ENCODE results near the gene AGAP1.
"Not testable (repeated sequence)": the region's sequence is repeated elsewhere in the genome, so short reads cannot be mapped to it uniquely, and the experiment has no call there.

AGAP1 gene

DNA sequence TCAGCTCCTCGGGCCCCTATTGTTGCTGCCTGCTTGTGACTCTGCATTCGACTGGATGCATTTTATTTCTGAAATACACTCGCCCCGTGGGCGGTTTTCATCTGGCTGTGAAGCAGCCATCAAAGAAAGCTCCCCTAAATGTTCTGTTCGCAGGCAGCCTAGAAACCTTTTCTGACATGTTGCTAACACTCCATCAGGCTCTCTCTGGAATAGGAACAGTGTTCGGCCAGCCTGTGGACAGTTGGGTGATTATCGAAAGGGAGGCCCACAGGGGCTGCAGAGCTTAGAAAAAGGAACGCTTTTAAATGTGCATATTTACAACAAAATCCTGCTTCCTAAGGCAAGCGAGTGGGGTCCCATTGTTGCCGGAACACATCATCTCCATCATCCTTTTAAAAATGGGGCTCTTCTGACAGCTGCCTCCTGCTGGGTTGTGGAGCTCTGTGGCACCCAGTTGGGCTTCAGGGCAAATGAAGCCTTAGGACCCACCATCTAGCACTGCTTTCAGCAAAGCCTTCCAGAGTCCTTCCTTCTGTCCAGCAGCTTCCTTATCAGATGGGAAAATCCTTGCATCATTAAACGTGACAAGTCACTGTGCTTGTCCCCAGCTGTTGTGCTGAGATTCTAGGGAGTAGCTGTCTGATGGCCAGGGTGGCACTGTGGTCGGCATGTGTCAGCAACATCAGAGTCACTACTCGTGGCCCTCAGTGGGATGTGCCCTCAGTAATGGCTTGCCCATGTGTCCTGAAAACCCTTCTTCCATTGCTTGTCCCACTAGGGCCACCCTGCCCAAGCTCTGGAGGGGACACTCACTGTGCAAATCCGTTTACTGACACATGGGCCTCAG, 571.7 kb downstream of the AGAP1 start:
- DNase-seq (ENCODE audit: low spot score) = no peak

DNA sequence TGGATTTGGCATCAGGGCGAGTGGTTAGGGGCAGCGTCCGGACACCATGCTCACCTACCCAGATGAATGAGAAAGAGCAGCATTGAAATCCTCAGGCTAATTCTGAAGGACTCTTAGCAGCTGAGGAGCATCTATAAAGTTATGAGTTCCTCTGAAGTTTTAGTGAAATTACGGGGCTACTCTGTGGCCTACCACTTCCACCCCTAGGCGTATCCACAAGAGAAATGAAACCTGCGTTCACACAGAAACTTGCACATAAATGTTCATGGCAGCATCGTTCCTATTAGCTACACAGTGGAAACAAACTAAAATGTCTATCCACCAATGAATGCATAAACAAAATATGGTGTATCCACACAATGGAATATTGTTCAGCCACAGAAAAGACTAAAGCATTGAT, 576.4 kb downstream of the AGAP1 start:
- DNase-seq (ENCODE audit: low spot score) = no peak

DNA sequence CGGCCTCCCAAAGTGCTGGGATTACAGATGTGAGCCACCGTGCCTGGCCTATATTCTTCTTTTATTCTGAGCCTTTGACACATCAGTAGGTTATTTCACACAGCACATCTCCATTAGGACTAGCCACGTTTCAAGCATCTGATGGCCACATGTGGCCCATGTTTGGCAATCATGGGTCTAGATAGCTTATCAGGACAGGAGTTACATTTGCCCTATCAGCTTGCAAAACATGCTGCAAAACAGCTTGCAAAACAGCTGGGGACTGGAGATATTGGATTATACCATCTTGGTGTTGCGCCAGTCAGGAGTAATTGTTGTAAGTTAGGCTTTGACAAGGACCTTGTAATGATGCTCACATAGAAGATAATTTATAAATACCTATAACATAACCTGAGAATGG, 579.4 kb downstream of the AGAP1 start:
- no peak for DNase-seq (ENCODE audit: low spot score)

DNA sequence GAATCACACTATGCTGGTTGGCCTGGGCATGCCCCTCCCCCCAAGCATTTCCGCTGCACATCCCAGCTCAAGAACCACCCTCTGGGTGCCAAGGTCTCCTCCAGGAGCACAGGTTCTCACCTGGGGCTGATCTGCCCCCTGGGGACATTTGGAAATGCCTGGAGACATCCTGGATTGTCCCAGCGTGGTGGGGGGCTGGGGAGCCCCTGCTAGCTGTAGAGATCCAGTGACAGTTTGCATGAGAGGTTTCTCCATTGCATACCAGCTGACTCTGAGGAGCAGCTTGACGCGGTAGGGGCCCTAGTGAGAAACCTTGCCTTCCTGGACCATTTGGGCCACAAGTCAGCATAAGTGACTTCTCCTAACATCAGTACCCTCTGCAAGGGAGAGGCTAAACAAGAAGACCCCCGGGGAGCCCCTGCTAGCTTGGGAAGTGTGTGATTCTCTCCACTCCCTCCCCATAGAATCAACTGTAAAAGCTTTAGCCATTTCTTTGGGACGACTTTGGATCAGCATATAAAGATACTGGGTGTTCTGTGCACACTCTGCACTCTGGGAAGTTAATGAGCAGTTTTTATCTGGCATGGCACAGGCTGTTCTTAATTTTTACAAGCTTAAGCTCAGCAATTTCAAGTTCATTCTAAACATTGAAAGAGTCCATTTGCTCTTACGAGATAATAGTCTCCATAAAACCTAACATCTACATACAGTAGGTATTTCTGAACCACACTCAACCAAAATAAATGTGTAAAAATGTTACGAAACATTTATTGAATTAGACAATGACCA, 580.2 kb downstream of the AGAP1 start:
- DNase-seq (ENCODE audit: low spot score) = no peak

DNA sequence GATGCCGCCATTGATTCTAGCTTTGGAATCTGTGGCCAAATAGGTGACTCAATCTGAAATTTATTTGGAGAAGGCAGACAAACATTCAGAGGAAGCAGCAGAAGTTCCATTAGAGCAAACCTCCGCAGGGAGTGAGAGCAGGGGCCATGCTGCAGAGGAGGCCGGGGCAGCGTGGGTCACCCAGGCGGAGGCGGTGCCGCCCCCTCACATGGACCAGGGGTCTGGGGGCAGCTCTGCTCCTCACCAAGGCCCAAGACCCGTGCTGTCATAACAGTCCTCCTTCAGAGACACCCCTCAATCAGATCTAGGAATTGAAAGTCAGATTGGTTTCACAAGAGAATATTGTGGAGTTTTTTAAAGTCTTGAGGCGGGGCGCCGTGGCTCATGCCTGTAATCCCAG, 582.0 kb downstream of the AGAP1 start:
- DNase-seq (ENCODE audit: low spot score) = no peak

DNA sequence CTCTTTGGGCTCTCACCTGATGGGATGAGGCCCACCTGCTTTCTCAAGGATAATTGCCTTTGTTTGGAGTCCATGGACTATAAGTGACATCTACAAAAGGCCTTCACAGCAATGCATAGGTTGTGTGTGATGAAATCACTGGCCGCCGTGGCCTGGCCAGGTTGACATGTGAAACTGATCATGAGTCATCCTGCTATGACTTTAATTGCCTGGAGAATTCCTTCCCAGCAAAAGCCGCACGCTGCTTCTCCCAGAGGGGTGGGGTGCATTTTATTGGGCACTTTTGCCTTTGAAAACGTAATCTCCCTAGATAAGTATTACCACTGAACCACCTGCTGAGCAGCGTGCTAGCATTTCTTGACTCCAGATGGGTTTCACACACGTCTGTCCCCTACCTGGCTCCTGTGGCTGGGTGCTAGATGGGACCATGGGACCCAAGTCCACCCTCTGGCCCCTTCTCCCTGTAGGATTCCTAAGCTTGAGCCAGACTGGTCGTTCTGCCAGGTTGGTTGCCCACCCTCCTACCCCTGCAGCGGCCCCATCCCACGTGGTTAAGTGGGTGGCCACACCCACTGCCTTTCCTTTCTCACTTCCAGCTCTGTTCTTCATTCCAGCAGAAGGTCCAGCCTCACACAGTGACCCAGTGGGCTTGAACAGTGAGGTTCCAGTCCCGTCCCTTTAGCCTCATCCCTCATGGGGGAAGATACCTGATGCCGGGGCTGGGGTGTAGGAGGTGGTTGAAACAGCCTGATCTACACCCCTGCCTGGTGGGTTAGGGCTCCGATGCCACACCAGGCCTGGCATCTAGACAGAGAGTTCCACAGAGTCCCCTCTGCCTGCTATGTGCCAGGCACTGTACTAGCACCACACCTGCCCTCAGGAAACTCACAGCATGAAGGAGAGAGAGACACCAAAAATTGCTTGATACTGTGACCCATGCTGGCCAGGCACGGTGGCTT, 584.7 kb downstream of the AGAP1 start:
- no peak for DNase-seq (ENCODE audit: low spot score)

DNA sequence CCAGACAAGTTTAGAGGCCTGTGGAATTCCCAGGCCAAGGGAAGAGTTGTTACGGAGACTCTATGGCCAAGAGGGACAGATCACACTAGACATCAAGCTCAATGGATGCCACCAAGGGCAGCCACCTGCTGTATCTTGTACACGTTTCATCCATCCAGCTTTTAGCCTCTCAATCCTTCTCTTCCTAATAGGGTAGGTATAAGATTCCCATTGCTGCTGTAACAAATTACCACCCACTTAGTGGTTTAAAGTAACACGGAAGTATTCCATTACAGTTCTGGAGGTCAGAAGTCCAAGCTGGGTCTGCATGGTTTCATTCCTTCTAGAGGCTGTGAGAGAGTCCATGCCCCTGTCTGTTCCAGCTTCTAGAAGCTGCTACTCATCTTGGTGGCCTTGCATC, 586.6 kb downstream of the AGAP1 start:
- no peak for DNase-seq (ENCODE audit: low spot score)

GRCh38 chr2:236081171-236081570, 587.3 kb downstream of the AGAP1 start:
- no peak for DNase-seq (ENCODE audit: low spot score)

- DNase-seq (ENCODE audit: low spot score) = no peak
These were observed 588.2 kb downstream of the AGAP1 start for GRCh38 chr2:236082061-236082460.

- DNase-seq (ENCODE audit: low spot score) = no peak
These were observed 590.1 kb downstream of the AGAP1 start for GRCh38 chr2:236083934-236084333.

DNA sequence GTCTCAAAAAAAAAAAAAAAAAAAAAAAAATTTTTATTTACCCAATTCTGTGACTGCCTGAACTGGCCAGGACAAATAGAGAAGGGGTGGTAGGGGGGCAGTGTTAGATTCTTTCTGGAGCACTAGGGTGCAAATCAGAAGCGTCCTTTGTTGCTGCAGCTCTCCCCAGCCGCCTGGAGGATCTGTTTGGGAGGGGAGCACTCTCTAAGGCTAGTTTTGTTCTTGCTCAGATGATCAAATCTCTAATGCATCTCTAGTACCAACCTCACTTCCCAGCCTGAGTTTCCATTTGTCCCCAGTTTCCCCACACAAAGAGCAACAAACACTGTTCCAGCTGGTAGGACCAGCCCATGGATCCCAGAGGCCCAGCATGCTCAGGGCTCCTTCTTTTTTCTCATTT, 591.4 kb downstream of the AGAP1 start:
- DNase-seq (ENCODE audit: low spot score) = no peak

GRCh38 chr2:236085647-236086046, 591.8 kb downstream of the AGAP1 start:
- no peak for DNase-seq (ENCODE audit: low spot score)

DNA sequence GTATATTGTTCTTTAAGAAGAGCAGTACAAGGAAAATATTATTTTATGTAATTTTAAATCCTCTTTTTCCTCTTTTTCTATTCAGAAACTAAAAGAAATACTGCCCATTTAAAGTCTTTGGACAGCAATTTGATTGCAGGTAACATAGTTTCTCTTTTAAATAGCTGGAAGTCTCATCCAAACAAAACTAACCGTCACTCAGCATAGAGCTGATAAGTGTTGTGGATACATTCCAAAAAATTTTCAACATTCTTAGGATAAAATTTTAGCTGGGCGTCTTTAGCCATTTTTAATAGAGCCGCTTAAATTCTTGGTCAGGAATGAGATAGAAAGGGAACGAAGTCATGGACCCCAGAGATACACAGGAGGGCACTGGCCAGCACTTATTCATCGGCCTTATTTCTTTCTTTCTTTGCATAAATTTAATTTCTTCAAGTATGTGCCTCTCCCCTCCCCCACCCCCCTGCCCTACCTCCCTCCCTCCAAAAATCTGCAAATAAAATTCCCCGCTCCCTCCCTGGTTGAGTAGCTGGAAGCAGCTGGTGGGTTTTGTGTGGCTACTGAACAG, 592.6 kb downstream of the AGAP1 start:
- DNase-seq (ENCODE audit: low spot score) = no peak

DNA sequence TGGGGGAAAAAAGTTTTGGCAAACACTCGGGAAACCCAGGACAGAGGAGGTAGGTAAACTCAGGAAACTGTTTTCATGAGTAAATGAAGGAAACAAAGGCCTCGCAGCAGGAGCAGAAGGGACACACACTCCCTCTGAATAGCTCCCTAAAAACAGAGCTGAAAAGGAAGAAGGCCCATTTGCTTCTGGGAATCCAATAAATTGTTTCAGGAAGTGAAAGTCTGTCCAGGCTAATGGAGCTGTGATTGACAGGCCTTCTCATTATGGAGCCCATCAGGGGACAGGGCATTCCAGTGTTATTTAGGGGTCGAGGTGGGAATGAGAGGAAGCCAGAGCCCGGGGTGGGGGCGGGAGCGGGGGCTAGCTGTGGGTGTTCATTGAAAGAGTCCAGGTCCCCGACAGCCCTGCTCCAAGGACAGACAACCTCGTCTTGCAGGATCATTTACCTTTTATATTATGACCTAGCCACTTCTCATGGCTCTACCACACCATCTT, 593.2 kb downstream of the AGAP1 start:
- DNase-seq (ENCODE audit: low spot score) = no peak

- DNase-seq (ENCODE audit: low spot score) = no peak
These were observed 594.7 kb downstream of the AGAP1 start for GRCh38 chr2:236088368-236089057.

DNA sequence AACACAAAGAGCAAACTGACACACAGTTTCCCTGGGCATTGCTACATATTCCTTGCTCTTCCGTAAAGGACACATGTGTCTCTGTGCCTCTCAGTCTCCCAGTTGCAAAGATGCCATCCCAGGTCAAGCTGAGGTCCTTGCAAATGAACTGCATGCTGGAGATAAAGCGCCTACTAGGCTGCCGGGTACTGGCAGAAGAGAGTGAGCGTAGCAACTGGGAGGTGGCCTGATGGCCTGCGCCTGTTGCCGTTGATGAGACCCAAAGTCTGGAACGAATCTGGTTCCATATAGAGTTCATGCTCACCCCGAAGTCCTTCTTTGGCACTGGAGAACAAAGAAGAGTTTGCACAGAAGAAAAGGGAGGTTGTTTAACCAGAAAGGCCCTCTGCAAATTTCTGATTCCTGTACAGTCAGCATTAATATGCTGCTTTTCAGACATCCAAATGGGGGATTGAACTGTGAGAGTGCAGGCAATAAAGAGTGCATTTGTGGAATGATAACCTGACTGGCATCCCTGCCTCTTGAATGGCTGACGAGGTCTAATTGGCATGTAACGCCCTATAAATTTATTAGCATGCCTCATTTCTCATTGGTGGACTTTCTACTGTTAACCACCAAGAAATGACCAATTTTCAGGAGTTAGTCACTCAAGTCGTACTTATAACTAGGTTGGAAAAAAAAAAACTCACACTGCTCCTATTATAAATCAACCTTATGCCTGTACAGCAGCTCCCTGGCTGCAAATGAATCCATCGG, 595.6 kb downstream of the AGAP1 start:
- DNase-seq (ENCODE audit: low spot score) = no peak

GRCh38 chr2:236090027-236090382, 596.2 kb downstream of the AGAP1 start:
- DNase-seq (ENCODE audit: low spot score) = no peak

GRCh38 chr2:236090826-236091225, 597.0 kb downstream of the AGAP1 start:
- not testable (repeated sequence) for DNase-seq (ENCODE audit: low spot score)

GRCh38 chr2:236092714-236093113, 598.9 kb downstream of the AGAP1 start:
- no peak for DNase-seq (ENCODE audit: low spot score)

DNA sequence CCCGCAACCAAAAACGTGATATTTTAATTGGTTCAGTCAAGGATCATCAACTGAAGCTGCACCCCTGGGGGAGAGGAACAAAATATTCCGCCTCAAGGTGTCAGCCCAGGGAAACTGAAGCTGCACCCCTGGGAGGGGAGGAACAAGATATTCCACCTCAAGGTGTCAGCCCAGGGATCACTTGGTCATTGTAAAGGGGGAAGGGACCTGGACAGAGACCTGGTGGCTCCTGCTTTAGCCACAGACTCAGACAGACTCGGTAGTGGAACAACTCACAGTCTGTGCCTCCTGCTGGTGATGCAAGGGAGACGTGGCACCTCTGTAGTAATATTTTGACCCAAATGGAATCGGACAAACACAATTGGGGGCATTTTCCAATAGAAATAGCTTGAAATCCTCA, 599.3 kb downstream of the AGAP1 start:
- DNase-seq (ENCODE audit: low spot score) = no peak
